DMS53 treated with DMSO at 0.1 percent for 48 hours (cell line): ENCODE data around the gene POLK.
"Not testable (repeated sequence)": the region's sequence is repeated elsewhere in the genome, so short reads cannot be mapped to it uniquely, and the experiment has no call there.

ENCODE experiments used
- DNase-seq: peaks from one replicate; lab custom pipeline; 2025; ENCODE audit not compliant: unreplicated experiment; lab: John Stamatoyannopoulos, UW

POLK gene

DNA sequence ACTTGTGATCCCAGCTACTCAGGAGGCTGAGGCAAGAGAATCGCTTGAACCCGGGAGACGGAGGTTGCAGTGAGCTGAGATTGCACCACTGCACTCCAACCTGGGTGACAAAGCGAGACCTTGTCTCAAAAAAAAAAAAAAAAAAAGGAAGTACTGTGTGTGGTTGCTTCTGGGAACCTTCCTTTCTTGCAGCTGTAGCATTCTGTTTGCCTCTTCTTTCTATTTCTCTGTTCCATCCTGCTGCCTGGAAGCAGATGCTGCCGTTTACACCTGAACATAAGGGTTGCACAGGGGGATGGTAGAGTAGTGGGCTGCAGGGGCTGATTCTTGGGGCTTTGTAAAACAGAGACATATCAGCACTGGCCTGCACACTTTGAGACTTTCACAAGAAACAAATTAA, 95.7 kb downstream of the POLK start:
- DNase-seq, result not testable (repeated sequence)

DNA sequence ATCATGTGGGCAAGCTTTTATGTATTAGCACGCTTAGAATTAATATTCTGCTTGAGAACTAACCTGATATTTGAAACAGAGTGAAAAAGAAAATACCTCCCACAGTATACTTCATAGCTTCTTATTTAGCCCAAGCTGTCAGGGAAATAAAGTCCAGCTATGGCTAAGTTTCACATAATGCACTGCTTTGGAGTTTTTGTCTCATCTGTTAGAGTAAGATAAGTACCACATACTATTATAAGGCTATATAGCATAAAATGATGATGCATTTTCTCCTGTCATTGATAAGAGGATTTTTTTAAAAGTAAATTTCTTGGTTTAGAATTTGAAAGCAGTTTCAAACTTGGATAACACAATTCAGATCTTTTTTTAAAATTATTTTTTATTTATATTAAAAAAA, 97.2 kb downstream of the POLK start:
- no peak for DNase-seq

DNA sequence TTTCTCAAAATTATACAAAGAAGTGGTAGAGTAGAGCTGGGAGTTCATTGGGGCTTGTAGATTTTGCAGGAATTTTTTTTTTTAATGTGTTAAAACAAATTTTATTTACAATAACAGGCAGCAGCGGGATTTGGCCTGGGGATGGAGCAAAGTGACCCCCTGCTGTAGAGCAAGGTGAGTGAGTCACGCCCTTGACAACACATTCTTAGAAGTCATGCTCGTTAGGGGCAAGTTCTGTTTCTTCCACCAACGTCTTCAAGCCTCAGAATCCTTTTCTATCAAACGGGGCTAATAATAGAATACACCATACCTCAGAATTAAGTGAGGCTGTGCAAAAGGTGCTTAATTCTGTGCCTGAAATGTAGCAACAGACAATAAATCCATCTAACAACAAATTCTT, 98.5 kb downstream of the POLK start:
- no peak for DNase-seq

DNA sequence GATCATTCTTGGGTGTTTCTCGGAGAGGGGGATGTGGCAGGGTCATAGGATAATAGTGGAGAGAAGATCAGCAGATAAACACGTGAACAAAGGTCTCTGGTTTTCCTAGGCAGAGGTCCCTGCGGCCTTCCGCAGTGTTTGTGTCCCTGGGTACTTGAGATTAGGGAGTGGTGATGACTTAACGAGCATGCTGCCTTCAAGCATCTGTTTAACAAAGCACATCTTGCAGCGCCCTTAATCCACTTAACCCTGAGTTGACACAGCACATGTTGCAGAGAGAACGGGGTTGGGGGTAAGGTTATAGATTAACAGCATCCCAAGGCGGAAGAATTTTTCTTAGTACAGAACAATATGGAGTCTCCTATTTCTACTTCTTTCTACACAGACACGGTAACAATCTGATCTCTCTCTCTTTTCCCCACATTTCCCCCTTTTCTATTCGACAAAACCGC, 99.2 kb downstream of the POLK start:
- DNase-seq, result peak; percentile 27

- no peak for DNase-seq
Observed at GRCh38 chr5:75611311-75612225, 99.9 kb downstream of the POLK start, which contains the start of gene ANKDD1B. TSS of gene ANKDD1B (plus strand) at chr5:75611453. CDS start at chr5:75611635, 182 bp downstream.

GRCh38 chr5:75612226-75612569, 100.5 kb downstream of the POLK start:
- DNase-seq, result no peak

DNA sequence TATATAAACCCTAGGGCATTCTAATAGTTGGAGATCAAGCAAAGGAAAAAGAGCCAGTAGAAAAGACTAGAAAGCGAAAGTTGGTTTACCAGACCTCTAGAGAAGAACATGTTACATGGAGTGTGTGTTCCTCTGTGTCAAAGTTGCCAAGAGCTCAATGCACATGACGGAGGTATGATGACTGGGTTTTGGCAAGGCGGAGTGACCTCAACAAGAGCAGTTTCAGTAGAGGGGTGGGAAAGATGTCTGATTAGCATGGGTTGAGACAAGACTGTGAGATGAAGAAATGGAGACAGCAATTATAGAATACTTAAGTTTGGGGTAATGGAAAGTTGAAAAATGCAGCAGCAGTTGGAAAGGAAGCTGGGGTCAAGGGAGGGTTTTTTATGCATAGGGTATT, 101.2 kb downstream of the POLK start:
- DNase-seq, result no peak

GRCh38 chr5:75614176-75614575, 102.5 kb downstream of the POLK start:
- no peak for DNase-seq

GRCh38 chr5:75616371-75616881, 104.7 kb downstream of the POLK start:
- DNase-seq, result no peak

GRCh38 chr5:75616971-75617621, 105.4 kb downstream of the POLK start:
- no peak for DNase-seq

DNA sequence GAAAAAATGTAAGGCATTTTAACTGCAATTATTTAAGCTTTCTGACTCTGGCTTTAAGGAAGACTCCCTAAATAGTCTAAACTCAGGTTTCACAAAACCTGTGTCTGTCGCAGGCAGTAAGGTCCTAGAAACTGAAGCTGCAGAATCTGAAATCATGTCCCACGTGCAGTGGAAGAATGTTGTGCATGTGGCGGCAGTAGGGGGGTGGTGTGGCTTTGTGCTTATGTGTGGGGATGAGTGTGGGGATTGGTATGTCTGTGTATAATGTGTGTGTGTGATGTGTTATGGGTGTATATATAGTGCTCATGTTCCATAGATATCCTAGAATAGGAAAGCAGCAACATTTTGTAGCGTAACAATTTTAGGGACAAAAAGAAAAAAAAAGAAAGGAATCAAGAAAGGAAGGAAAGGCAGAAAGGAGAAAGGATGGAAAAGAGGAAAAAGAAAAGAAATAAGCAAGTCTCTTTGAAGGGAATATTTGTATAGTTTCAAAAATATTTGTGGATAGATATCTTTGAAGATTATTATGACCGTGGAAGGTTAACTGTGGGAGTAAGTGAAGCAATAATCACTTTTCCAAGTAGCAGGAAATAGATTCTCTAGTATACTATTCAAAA, 106.2 kb downstream of the POLK start:
- DNase-seq, result no peak

GRCh38 chr5:75620184-75620959, 108.7 kb downstream of the POLK start:
- no peak for DNase-seq

- DNase-seq, result no peak
Observed at GRCh38 chr5:75622564-75622963, 110.9 kb downstream of the POLK start.

- no peak for DNase-seq
Observed at GRCh38 chr5:75623846-75624245, 112.2 kb downstream of the POLK start.

GRCh38 chr5:75626959-75627358, 115.3 kb downstream of the POLK start:
- no peak for DNase-seq

DNA sequence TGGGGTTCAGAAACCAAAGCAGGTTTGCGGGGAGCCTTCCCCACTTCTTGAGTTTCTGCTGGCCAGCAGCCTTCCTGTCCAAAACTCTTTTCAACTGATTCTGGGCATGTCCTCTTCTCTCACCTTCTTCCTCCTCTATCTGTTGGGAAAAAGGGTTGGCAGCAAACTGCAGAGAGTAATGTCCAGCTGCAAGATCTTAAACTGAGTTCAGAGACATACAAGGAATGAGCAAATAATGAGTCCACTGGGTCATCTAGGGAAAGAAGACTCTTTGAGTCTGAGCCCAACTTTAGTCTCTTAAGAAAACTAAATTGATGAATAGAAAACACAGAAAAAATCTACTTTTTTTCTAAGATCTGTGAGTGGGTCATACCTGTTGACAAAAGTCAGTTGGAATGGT, 116.1 kb downstream of the POLK start:
- no peak for DNase-seq

- no peak for DNase-seq
Observed at GRCh38 chr5:75630875-75631274, 119.2 kb downstream of the POLK start.

DNA sequence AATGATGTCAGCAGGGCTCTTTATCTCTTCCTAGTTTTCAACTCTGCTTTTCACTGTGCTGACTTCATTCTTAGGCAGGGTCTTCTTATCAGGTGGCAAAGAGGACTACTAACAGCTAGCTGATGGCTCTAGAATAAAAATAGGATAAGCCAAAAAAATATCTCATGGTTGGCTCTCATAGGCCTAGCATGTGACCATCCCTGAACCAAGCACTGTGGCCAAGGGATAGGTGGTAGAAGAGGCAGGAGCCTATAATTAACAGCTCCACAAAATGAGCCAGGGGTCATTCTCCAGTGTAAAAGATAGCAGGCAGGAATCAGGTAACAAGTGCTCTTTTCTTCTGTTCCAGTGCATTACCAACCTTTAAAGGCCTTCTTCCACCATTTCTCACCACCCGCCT, 120.6 kb downstream of the POLK start:
- DNase-seq, result no peak

DNA sequence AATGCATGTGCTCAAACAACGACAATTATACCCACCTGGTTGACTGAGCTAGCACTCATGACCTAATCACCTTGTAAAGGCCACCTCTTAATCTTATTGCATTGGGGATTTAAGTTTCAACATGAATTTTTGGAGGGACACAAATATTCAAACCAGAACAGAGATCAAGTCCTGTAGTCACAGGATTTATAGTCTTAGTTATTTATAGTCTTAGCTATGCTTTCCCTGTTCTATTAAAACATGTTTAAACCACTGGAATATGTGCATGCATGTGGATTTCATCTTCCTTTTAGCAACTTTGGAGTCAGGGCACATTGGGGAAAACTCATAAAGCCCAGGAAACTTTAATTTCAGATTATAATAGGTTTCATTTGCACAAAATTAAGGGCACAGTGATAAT, 126.3 kb downstream of the POLK start:
- no peak for DNase-seq

DNA sequence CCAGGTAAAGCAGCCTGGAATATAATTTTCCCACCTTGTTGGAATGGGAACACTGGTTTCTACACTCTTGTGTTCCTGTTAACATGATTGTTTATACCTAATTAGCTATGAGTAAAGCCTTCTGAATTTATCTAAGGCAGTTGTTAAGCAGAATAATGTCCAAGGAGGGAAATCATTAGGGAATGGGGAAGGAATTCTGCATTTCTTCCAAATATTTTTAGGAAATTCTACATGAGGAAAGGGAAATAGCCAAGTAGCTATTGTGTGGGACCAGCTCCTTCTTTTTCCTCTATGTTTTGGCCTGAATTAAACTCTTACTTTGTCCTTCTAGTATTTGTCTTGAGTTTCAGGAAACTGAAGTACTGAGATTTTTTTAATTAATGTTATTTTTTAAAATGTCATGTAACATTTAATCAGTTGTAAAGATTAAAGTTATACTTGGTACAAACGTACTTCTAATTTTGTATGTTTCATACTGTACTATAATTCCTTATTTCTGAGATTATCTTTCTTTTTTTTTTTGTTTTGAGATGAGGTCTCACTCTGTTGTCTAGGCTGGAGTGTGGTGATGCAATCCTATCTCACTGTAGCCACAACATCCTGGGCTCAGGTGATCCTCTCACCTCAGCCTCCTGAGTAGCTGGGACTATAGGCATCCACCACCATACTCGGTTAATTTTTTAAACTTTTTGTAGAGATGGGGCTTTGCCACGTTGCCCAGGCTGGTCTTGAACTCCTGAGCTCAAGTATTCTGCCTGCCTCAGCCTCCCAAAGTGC, 128.0 kb downstream of the POLK start:
- no peak for DNase-seq
